Upper lobe of left lung (tissue), 4 donors: Measurements from ENCODE around the gene TSPAN32.

Experiments used
- CTCF ChIP-seq, 6 experiments: fragments of 450-650 bp in 4 of 6; fragments of 200-600 bp in 2 of 6; sonication (generic) in 2 of 6; IDR thresholded peaks; one replicate each; pipeline ENCODE4 v1.5.1; 2016 to 2019; ENCODE audit warnings: antibody characterized with exemption in 6 of 6
- EP300 ChIP-seq, 4 donors: sonication (generic); formaldehyde crosslinking; IDR thresholded peaks; one replicate each; pipeline ENCODE4 v1.5.1; 2017; ENCODE audit warnings: antibody characterized with exemption in 4 of 4, control low read depth in 2 of 4
- POLR2A ChIP-seq, 4 donors: fragments of 450-650 bp; IDR thresholded peaks; one replicate each; pipeline ENCODE4 v1.5.1; 2016 to 2017; ENCODE audit warnings: antibody characterized with exemption in 4 of 4, mild to moderate bottlenecking in 2 of 4
- POLR2AphosphoS5 ChIP-seq, 2 donors: sonication (generic); formaldehyde crosslinking; IDR thresholded peaks; one replicate each; pipeline ENCODE4 v1.5.1; 2017; ENCODE audit warnings: antibody characterized with exemption in 2 of 2

GRCh38 chr11:2259466-2259830, 42.4 kb upstream of the TSPAN32 start:
- no peak for TF ChIP-seq CTCF (IDR thresholded peaks at IDR 0.05)
- TF ChIP-seq POLR2A (IDR thresholded peaks at IDR 0.05) = no peak
- TF ChIP-seq POLR2AphosphoS5 (IDR thresholded peaks at IDR 0.05) = no peak
- TF ChIP-seq EP300 (IDR thresholded peaks at IDR 0.05) = no peak
